Activated CD8-positive, alpha-beta memory T cell treated with anti-CD3 and anti-CD28 coated beads for 1 hour (primary cell): ENCODE data around the gene RPS6KB1.
"Not testable (repeated sequence)": the region's sequence is repeated elsewhere in the genome, so short reads cannot be mapped to it uniquely, and the experiment has no call there.

Experiments
- DNase-seq, 2 donors: peaks; one replicate each; pipeline ENCODE4 v3.0.0-alpha.2; 2020; ENCODE audit warnings: low read depth in 1 of 2; ENCODE audit errors: extremely low read depth in 1 of 2

RPS6KB1 gene

GRCh38 chr17:59870482-59870881, 22.4 kb upstream of the RPS6KB1 start:
- DNase-seq = no peak

- no peak for DNase-seq
Measured at GRCh38 chr17:59872351-59872750, 20.6 kb upstream of the RPS6KB1 start.

- not testable (repeated sequence) for DNase-seq
Measured at GRCh38 chr17:59873414-59873813, 19.5 kb upstream of the RPS6KB1 start.

- DNase-seq = no peak
Measured at GRCh38 chr17:59874376-59874775, 18.5 kb upstream of the RPS6KB1 start.

GRCh38 chr17:59876107-59876506, 16.8 kb upstream of the RPS6KB1 start:
- DNase-seq = no peak

GRCh38 chr17:59877965-59878364, 15.0 kb upstream of the RPS6KB1 start:
- DNase-seq = no peak

- no peak for DNase-seq
Measured at GRCh38 chr17:59878624-59879023, 14.3 kb upstream of the RPS6KB1 start.

GRCh38 chr17:59884861-59885260, 8.1 kb upstream of the RPS6KB1 start:
- no peak for DNase-seq

- DNase-seq = no peak
Measured at GRCh38 chr17:59888145-59888750, 4.7 kb upstream of the RPS6KB1 start.

- DNase-seq = no peak
Measured at GRCh38 chr17:59890720-59891119, 2.2 kb upstream of the RPS6KB1 start.

GRCh38 chr17:59892251-59892923, 534 bp upstream of the RPS6KB1 start:
- no peak for DNase-seq

- DNase-seq = no peak
Measured at GRCh38 chr17:59893676-59894100, 767 bp downstream of the RPS6KB1 start.

GRCh38 chr17:59897090-59897489, 4.2 kb downstream of the RPS6KB1 start:
- no peak for DNase-seq

- DNase-seq = no peak
Measured at GRCh38 chr17:59899099-59899498, 6.2 kb downstream of the RPS6KB1 start.

GRCh38 chr17:59901604-59902003, 8.7 kb downstream of the RPS6KB1 start:
- no peak for DNase-seq

- no peak for DNase-seq
Measured at GRCh38 chr17:59903455-59903854, 10.5 kb downstream of the RPS6KB1 start.

- no peak for DNase-seq
Measured at GRCh38 chr17:59907467-59907866, 14.5 kb downstream of the RPS6KB1 start.

- DNase-seq = no peak
Measured at GRCh38 chr17:59914274-59914854, 21.4 kb downstream of the RPS6KB1 start.

GRCh38 chr17:59916446-59916845, 23.5 kb downstream of the RPS6KB1 start:
- no peak for DNase-seq

- DNase-seq = not testable (repeated sequence)
Measured at GRCh38 chr17:59920637-59921036, 27.7 kb downstream of the RPS6KB1 start.

GRCh38 chr17:59930121-59930520, 37.2 kb downstream of the RPS6KB1 start:
- not testable (repeated sequence) for DNase-seq

GRCh38 chr17:59930768-59931167, 37.8 kb downstream of the RPS6KB1 start:
- DNase-seq = not testable (repeated sequence)
